GM18909 (cell line): ENCODE results near the gene SRM.
A peak's percentile ranks its signal among the peaks of the same experiment; 100 is the strongest.
"Not testable (repeated sequence)": the region's sequence is repeated elsewhere in the genome, so short reads cannot be mapped to it uniquely, and the experiment has no call there.

Experiments used
- ATAC-seq: cut with Tn5 transposase; IDR thresholded peaks from one replicate; pipeline ENCODE4 v1.9.1; 2021; ENCODE audit warnings: mild to moderate bottlenecking; ENCODE audit not compliant: unreplicated experiment, poor library complexity

Gene SRM

DNA sequence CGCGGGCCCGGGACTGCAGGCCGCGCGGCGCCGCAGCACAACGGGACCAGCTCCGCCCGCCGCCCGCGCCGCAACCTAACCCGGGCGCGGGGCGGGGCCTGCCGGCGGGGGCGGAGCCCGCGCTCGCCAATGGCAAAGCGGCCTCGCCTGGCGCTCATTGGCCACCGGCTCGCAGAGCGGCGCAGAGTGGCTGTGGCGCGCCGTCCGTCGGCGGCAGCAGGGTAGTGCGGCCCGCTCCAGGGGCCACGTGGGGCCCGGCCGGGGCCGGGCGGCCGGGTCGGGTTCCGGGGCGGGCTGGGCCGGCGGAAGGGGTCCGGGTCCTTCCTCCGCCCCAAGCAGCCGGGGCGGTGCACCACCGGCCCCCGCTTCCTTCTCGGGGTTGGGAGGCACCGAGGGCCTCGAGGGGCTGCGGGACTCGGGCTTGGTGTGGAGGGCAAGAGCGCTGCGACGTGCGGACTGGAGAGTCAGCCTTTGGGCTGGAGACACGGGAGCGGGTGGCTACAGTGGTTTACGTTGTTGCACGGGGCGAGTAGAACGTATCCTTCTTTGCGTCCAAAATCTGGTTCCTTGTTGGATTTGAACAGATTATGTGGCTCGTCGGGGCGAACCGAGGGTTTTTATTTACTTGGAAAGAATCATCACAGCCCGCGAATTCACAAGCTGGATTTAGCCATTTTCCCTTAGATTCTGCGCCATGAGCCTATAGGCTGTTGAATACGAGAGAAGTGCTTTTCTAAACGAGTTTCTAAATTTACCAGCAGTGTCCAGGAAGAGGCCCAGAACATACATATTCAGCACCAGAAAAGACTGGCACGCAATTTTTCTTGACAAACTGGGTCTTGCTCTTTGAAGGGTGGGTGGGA, at the start of gene SRM:
SRM (minus strand) TSS at position 51 of the 863 bp plus-strand sequence. CDS start 75 bp downstream, outside the sequence.
- ATAC-seq = peak; percentile 88

DNA sequence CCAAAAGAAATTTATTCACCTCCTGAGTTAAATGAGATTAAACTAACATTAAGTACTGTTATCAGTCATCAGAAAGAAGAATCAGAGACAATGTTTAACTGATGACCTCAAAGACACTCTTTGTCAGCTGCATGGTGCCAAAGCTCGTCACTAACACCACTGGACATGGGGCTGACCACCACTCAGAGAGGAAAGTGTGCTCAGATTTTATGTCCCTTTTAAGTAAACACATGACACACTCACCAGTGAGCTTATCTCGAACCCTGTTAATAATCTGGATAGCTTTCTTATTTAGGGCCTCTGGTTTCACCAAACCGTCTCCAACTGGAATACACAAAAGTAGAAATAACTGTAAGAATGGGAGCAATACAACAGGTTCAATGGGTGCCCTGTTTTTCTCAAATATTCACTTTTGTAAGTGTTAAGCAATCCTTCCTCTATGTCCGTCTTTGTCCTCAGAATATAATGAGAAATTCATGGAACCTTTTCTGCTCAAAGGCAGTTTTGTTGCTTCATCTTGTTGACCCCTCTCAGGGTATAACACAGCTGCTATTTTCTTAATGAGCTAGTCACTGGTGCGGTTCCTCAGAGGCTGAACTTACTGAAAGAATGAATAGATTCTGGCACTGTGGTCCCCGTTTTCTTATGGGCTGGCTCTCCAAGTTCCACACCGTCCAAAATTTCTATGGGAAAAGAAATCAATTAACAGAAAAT, 49.4 kb upstream of the SRM start:
- no peak for ATAC-seq

DNA sequence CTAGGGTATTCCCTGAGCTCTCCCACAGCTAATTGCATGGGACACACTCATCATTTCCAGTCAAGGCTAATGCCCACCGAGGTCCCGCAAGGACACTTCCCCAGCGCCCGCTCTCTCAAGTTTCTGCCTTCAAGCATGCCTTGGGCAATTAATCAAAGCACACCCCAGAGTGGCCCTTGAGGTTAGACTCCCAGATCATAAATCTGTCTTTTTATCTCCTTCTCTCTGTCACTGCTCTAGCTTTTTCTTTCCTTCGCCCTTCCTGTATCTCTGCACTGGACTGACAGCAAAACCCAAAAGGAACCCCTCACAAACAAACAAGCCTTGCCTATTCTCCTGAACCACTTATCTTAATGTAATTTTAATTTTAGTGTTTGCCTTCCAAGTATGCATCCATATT, 47.8 kb upstream of the SRM start:
- no peak for ATAC-seq

DNA sequence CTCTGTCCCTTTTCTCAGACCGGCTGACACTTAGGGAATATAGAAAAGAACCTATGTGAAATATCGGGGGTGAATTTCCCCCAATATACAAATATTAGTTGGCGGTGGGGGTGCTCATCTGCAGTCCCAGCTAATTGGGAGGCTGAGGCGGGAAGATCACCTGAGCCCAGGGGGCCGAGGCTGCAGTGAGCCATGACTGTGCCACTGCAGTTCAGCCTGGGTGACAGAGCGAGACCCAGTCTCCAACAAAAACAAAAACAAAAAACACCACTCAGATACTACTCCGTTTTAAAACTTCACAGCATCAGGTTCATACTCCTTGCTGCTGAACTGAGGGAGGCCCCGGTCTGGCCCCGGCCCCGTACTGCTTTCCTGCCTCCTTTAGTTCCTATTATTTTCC, 45.8 kb upstream of the SRM start:
- no peak for ATAC-seq

DNA sequence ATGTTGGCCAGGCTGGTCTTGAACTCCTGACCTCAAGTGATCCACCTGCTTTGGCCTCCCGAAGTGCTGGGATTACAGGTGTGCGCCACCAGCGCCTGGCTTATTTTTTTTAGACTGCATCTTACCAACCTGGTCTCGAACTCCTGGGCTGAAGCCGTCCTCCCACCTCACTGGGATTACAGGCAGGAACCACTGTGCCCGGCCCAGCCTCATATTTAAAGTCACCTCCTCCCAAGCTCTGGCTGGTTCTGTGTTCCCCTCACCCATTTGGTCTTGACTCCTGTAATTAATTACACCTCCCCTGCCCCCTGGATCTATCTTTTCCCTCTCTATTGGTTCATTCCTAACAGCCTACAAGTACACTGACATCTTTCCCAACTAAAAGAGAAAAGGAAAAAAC, 41.5 kb upstream of the SRM start:
- ATAC-seq = no peak

DNA sequence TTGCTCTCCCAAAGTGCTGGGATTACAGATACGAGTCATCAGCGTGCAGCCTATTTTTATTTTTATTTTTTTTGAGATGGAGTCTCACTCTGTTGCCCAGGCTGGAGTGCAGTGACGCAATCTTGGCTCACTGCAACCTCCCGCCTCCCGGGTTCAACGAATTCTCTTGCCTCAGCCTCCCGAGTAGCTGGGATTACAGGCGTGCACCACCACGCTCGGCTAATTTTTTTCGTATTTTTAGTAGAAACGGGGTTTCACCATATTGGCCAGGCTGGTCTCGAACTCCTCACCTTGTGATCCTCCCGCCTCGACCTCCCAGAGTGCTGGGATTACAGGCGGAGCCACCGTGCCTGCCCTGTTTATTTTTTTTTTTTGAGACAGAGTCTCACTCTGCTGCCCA, 41.0 kb upstream of the SRM start:
- ATAC-seq = not testable (repeated sequence)

DNA sequence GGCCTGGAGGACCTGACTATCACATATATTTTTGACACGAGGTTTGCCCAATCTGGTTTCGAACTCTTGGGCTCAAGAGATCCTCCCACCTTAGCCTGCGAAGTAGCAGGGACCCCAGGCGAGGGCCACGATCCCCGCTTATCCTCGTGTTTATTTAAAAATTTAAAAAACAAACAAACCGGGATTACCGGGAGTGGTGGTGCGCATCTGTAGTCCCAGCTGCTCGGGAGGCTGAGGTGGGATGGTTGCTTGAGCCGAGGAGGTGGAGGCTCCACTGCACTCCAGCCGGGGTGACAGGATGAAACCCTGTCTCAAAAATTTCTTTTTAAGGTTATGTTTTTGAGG, 40.3 kb upstream of the SRM start:
- ATAC-seq = no peak

DNA sequence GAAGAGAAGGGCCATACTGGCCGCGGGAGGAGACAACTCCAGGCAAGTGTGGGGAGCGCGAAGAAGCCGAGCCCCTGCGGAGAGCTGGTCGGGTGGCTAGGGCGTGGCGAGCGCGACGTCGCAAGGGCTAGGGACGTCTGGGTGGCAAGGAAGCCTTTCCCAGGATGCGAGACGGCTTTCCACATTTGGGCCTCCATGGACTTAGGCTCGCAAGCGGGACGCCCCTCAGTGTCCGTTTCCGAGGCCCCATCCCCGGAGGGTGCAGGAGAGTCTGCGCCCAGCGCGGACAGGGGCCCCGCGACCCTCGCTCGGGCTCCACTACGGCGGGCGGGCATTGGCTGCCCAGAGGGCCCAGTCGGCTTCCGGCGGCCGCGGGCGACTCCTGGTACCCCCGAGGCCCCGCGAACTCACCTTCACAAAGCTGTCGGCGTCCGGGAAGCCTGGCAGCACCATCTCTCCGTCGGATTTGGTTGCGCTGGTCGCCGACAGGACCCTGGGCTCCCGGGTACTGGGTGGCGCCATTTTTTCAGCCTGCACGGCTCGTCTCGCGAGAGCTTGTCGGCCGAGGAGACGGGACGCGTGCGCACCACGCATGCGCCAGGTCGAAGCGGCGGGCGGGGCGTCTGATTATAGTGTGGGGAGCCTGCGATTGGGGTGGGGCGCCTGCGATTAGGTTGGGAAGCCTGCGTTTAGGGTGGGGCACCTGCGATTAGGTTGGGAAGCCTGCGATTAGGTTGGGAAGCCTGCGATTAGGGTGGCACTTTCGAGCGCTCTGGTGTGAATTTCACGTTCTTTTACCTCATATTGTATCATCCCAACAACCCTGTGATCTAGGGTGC, 39.7 kb upstream of the SRM start, which contains the start of gene EXOSC10:
EXOSC10 (minus strand) TSS at position 560 of the 839 bp plus-strand sequence; CDS start at position 522, 38 bp downstream.
- peak; percentile 91 for ATAC-seq

DNA sequence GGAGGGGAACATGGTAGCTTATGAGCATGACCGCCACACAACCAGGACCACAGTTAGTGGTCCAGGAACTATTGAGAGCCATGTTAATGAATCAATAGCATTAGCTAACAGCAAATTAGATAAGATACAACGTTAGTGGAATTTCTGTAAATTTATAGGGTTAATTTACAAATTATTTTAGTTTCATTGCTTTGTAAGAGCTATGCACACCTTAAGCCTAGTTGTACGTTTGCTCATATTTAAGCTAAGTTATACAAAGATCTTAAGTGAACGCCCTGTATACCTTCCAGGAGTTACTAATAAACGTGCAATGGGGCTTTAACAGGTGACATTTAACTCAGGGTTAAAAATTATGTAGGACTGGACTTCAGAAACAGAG, 39.1 kb upstream of the SRM start:
- no peak for ATAC-seq

DNA sequence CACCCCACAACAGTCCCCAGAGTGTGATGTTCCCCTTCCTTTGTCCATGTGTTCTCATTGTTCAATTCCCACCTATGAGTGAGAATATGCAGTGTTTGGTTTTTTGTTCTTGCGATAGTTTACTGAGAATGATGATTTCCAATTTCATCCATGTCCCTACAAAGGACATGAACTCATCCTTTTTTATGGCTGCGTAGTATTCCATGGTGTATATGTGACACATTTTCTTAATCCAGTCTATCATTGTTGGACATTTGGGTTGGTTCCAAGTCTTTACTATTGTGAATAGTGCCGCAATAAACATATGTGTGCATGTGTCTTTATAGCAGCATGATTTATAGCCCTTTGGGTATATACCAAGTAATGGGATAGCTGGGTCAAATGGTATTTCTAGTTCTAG, 24.0 kb upstream of the SRM start:
- not testable (repeated sequence) for ATAC-seq

DNA sequence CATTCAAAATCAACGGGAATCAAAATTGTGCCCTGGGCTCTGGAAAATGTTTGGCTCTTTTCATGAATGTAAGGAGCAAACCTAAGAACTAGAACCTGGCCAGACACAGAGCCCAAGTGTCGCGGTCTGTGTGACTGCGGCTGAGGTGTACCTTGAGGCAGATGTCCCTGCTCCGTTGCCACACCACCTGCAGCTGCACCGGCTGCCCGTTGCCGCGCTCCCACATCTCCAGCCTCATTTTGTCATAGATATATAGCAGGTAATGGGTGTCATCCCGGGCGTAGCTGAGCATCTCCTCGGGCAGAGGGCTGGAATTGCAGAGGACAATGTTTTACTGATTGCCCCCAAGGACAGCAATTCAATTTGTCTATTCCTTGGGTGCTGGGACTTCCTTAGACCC, 21.1 kb upstream of the SRM start:
- ATAC-seq = no peak

DNA sequence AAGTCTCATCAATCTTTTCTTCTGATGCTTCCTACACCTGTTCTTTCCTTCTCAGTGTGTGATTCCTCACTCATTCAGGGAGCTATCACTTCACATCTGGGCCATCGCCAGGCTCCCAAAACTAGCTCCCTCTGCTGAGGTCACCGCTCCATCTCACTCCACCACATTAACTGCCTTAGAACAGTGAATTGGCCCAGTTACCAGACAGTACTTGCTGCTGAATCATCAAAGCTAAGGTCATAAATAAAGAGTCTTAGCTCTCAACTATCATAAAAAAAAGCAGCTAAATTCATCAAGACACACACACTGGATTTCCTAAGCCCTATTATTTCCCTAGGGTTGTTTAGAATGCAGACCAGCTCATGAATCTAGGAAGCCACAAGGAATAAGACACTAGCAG, 18.8 kb upstream of the SRM start:
- ATAC-seq = no peak

DNA sequence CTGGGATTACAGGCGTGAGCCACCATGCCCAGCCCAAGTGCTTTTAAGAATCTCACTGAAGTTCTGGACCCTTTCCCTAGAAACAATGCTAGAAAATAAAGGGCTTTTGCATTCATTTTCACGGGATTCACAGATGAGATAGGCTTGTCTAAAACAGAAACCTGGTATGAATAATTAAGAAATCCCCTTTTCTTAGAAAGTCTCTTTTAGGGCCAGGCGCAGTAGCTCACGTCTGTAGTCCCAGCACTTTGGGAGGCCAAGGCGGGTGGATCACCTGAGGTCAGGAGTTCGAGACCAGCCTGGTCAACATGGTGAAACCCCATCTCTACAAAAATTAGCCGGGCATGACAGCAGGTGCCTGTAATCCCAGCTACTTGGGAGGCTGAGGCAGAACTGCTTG, 13.6 kb upstream of the SRM start:
- not testable (repeated sequence) for ATAC-seq

DNA sequence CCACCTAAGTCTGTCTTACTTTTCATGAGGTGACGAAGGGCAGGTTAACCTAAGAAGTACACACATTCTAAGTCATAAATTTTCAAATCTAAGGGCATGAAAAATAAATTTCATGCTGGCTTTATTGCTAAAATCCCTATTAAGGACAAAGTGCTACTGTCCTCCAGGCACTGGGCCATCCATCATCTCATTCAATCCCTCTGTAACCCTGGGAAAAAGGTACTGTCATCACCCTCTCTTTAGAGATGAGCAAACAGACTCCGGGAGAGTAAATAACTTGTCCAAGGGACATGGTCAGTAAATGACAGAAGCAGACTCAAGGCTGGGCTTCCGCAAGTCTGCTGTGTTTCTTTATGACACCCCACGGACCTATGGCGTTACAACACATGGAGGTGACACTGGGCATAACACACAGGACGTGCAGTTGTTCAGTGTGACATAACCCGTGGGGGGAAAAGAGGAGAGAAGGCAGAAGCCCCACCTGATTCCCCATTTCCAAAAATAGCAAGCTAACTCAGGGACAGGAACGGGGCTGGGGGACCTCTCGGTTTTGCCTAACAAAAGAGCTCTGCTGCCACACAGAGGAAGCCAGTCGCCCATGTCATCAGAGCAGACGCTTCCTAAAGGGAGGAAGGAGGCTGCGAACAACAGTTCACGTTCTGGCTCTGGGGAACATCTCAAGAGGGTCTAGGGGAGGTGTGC, 12.5 kb upstream of the SRM start:
- ATAC-seq = no peak

DNA sequence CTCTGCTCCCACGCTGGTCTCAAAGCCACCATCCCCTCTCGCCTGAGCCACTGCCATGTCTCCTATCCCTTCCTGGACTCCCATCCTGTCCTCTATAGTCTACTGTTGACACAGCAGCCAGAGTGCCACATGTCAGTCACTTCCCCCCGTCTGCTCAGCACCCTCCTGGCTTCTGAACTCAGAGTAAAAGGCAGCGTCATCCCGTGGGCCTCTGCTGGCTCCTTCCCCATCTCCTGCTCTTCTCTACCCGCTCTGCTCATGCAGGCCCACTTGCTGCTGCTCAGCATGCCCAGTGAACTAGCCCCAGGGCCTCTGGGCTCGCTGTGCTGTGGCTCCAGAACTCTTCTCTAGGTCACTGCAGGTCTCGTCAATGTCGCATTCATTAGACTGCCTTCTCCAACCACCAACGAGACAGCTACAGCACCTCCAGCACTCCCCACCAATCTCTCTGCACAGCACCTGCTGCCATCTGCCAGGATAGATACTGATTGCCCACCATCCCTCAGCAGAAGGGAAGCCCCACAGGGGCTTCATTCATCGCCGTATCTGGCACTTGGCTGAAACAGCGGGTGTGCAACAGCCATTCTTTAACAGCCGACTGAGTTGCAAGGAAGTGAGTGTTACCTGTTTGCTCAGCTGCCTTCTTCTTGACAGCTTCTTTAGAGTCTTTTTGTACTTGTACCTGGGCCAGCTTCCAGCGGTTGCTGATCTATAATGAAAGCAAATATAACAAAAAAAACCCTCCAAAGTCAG, 11.8 kb upstream of the SRM start:
- ATAC-seq = no peak

DNA sequence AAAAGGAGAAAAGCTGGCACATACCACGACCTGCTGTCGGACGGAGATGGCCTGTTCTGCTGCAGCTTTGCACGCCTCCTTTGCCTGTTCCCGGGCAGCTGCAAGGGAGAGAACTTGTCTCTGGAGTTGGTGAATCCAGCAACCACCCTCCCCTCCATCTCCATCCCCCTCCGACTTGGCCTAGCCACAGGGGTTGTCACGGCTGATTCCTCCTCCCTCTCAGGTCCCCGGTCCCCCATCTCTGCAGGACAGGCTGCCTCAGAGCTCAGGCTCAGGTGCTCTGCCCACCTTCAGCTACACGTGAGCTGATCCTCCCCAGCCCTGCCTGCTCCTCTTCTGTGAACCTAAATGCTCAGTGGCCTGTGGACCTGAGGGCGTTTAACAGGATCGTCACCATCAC, 11.1 kb upstream of the SRM start:
- ATAC-seq = no peak

DNA sequence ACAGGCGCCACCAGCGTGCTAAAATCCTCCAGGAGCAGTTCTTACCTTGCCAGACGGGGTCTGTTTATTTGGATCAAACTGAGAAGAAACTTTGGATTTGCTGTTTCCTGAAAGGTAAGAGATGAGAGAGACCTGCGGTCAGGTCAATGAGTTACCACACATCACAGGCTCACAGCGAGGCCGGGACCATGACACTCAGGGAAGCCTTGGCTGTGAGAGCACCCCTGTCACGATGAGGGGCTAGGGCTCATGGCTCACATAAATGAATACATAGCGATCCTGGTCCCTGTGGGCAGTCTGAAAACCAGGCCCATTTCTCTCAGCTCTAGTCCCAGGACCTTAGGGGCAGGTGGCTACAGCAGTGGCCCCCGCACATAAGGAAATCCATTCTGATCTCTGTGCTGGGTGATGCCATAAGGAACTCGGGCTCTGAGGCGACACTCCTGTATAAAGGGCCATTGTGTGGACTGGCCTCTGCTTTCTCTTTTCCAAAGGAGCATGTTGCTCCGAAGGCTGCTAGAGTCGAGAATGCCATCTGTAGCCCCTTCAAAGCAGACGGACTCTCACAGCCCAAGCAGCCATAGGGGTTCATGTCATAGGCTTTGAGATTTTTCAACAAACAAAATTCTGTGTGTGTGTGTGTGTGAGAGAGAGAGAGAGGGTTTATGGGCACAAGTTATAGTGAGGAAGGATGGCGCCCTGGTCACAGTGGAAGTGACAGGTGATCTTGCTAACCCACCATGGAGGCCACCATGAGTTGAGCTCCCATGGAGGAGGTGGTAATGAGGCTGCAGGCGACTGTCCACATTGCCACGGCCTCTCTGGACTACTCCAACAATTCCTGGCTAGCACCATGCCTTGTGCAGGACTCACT, 9.0 kb upstream of the SRM start:
- no peak for ATAC-seq

DNA sequence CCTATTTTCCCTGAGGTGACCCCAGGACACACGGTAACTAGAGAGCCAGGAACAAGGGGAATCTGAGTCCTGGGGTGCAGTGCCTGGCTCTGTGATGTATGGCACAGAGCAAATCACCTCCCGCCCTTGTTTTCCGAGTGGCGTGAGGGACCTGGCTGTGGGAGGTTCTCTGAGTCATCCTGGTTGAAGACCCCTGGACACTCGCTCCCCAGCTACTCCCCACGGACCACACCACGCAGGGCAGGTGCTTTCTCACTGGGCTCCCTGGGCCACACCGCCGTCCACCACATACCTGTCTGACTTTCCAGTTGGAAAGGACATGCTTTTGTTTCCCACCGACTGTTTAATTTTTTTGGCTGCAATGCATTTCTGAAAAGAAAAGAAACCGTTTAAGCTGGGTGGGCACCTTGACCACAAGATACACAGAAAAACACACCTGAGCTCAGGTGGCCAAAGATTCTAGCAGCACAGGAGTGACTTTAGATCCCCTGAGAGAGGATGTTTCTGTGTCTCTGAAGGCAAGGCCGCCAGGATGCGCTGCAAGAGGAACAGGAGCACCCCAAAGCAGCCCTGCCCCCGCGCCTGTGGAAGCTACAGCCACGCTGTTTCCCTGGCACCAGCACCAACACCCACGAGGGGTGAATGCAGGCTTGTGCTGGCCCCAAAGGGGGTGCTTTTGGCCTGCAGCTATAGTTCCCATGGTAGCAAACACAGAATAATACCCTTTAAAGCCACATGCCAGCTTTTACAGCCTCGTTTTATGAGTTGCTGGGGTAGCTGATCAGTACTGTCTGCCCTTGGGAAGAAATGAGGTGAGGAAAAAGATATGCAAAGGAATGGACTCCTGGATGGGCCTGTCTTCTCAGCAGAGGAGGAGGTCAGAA, 8.1 kb upstream of the SRM start:
- no peak for ATAC-seq
